Measurements from ENCODE around the gene RGS19. TPM values are rescaled to one million over a fixed set of nuclear protein-coding genes. Genes with fewer than 3 reads are reported as not detected.

RGS19 gene
- total RNA-seq, 2 experiments from 2014 or later: 84.5 to 119 TPM

GRCh38 chr20:64030371-64031134, 48.8 kb downstream of the RGS19 start:
- DNase-seq (no peak), ATAC-seq (no peak)
- Mint-ChIP-seq H3K27ac (peak overlapping the region; percentile 37), H3K36me3 (peaks cover 27% of the 10 kb centered on the region), H3K9me3 (ENCODE audit: low read depth) (no peaks in the 10 kb centered on the region), H3K27me3 (no peaks in the 10 kb centered on the region), H3K4me1 (peaks cover 31% of the 10 kb centered on the region), H3K4me3 (no peak overlapping the region)
- CTCF ChIA-PET: interaction anchor here (0.9 kb wide), 1 partner anchor 8 kb away, joined by 3 read pairs; no protein-coding TSS in a partner anchor

- DNase-seq: no peak
- Mint-ChIP-seq H3K36me3 (peaks cover 32% of the 10 kb centered on the region), H3K4me1 (peaks cover 21% of the 10 kb centered on the region), H3K27me3 (no peaks in the 10 kb centered on the region), H3K4me3 (no peak overlapping the region), H3K27ac (no peak overlapping the region), H3K9me3 (ENCODE audit: low read depth) (no peaks in the 10 kb centered on the region)
- ATAC-seq: no peak
- CTCF ChIA-PET: interaction anchor here (0.9 kb wide), 1 partner anchor 9 kb away, joined by 3 read pairs; no protein-coding TSS in a partner anchor
Observed at GRCh38 chr20:64029293-64030117, 49.8 kb downstream of the RGS19 start.

GRCh38 chr20:64027981-64028685, 51.2 kb downstream of the RGS19 start:
- Mint-ChIP-seq H3K9me3 (ENCODE audit: low read depth) (no peaks in the 10 kb centered on the region), H3K36me3 (peaks cover 38% of the 10 kb centered on the region)

GRCh38 chr20:64025826-64026412, 53.4 kb downstream of the RGS19 start:
- ATAC-seq: no peak
- DNase-seq: no peak
- H3K27ac Mint-ChIP-seq: no peak overlapping the region
- H3K9me3 Mint-ChIP-seq (ENCODE audit: low read depth): no peaks in the 10 kb centered on the region
- CTCF ChIA-PET: interaction anchor here (1.9 kb wide), 1 partner anchor 13 kb away, joined by 7 read pairs; no protein-coding TSS in a partner anchor
- peaks cover 54% of the 10 kb centered on the region for H3K36me3 Mint-ChIP-seq
- peaks cover 3% of the 10 kb centered on the region for H3K4me1 Mint-ChIP-seq
- no peak overlapping the region for H3K4me3 Mint-ChIP-seq
- H3K27me3 Mint-ChIP-seq: no peaks in the 10 kb centered on the region

More at GRCh38 chr20:64027981-64028685, 51.2 kb downstream of the RGS19 start:
- Mint-ChIP-seq H3K4me3 (no peak overlapping the region), H3K27me3 (no peaks in the 10 kb centered on the region), H3K27ac (peak overlapping the region; percentile 56), H3K4me1 (peaks cover 8% of the 10 kb centered on the region)
- DNase-seq (no peak), ATAC-seq (no peak)
- CTCF ChIA-PET: no interaction called here

- Mint-ChIP-seq H3K4me1 (peaks cover 3% of the 10 kb centered on the region), H3K4me3 (no peak overlapping the region), H3K27ac (no peak overlapping the region), H3K27me3 (no peaks in the 10 kb centered on the region), H3K36me3 (peaks cover 54% of the 10 kb centered on the region), H3K9me3 (ENCODE audit: low read depth) (no peaks in the 10 kb centered on the region)
- CTCF ChIA-PET: interaction anchor here (1.9 kb wide), 1 partner anchor 13 kb away, joined by 7 read pairs; no protein-coding TSS in a partner anchor
- DNase-seq: no peak
- ATAC-seq: no peak
Observed at GRCh38 chr20:64025101-64025825, 54.1 kb downstream of the RGS19 start.

GRCh38 chr20:64024141-64024990, 55.0 kb downstream of the RGS19 start:
- no peak for DNase-seq
- peaks cover 51% of the 10 kb centered on the region for H3K36me3 Mint-ChIP-seq
- no peak overlapping the region for H3K27ac Mint-ChIP-seq
- no peak overlapping the region for H3K4me3 Mint-ChIP-seq
- H3K27me3 Mint-ChIP-seq: no peaks in the 10 kb centered on the region
- H3K4me1 Mint-ChIP-seq: peaks cover 7% of the 10 kb centered on the region
- ATAC-seq: no peak
- CTCF ChIA-PET: no interaction called here
- H3K9me3 Mint-ChIP-seq (ENCODE audit: low read depth): no peaks in the 10 kb centered on the region

GRCh38 chr20:64023361-64024140, 55.8 kb downstream of the RGS19 start:
- Mint-ChIP-seq H3K9me3 (ENCODE audit: low read depth) (no peaks in the 10 kb centered on the region), H3K27me3 (no peaks in the 10 kb centered on the region), H3K4me3 (no peak overlapping the region), H3K27ac (no peak overlapping the region), H3K4me1 (peaks cover 7% of the 10 kb centered on the region), H3K36me3 (peaks cover 54% of the 10 kb centered on the region)
- CTCF ChIA-PET: interaction anchor here (0.6 kb wide), 1 partner anchor 15 kb away, joined by 4 read pairs; no protein-coding TSS in a partner anchor
- DNase-seq (no peak), ATAC-seq (no peak)

Small RNA genes within 50 kb of the gene (microRNA-seq; reads per million reads assigned to microRNA genes)
- gene MIR6813: 3.4 reads per million

Other genes starting within 250 kb of the RGS19 start
- under 1 TPM; 0.15 to 0.84 TPM for gene ZBTB46, start 248.3 kb downstream of the RGS19 start, total RNA-seq
- not detected for gene ABHD16B, start 218.0 kb downstream of the RGS19 start, total RNA-seq
- 10 to 100 TPM; 33.5 to 46.2 TPM for gene TPD52L2, start 214.2 kb downstream of the RGS19 start, total RNA-seq
- 10 to 100 TPM; 44.4 to 51.9 TPM for gene DNAJC5, start 184.4 kb downstream of the RGS19 start, total RNA-seq
- 10 to 100 TPM; 41.1 to 41.9 TPM for gene UCKL1, start 123.1 kb downstream of the RGS19 start, total RNA-seq
- 10 to 100 TPM; 13.5 to 18.2 TPM for gene ZNF512B, start 109.6 kb downstream of the RGS19 start, total RNA-seq
- 10 to 100 TPM; 26.0 to 33.4 TPM for gene SAMD10, start 99.9 kb downstream of the RGS19 start, total RNA-seq
- gene PRPF6, start 98.4 kb downstream of the RGS19 start, total RNA-seq: 10 to 100 TPM; 77.5 to 80.6 TPM
- 10 to 100 TPM; 17.5 to 19.0 TPM for gene C20orf204, start 43.3 kb downstream of the RGS19 start, total RNA-seq
- gene SOX18, start 29.9 kb downstream of the RGS19 start, total RNA-seq: 1 to 10 TPM in 1 of 2 experiments, under 1 TPM in 1; 0.20 to 1.8 TPM
- gene TCEA2, start 16.3 kb downstream of the RGS19 start, total RNA-seq: 10 to 100 TPM; 54.3 to 57.4 TPM
- gene OPRL1, start 564 bp upstream of the RGS19 start, total RNA-seq: under 1 TPM; 0.75 to 0.99 TPM
- gene LKAAEAR1, start 4.9 kb upstream of the RGS19 start, total RNA-seq: not detected
- gene NPBWR2, start 28.0 kb upstream of the RGS19 start, total RNA-seq: not detected
- gene MYT1, start 84.9 kb upstream of the RGS19 start, total RNA-seq: not detected
- gene PCMTD2, start 176.2 kb upstream of the RGS19 start, total RNA-seq: 10 to 100 TPM; 28.1 to 38.5 TPM